OCI-LY1 (cell line): Measurements from ENCODE around the gene SLIT3.

Experiments used
- H2AFZ ChIP-seq: fragments of 200-600 bp; sonication (generic), shearing (Covaris generic); 2 replicates; pipeline ENCODE4 v1.6.0; 2014; ENCODE audit warnings: antibody characterized with exemption, mild to moderate bottlenecking, low read length
- H3F3A ChIP-seq: fragments of 200-600 bp; sonication (generic), shearing (Covaris generic); 2 replicates; pipeline ENCODE4 v1.6.0; 2014; ENCODE audit warnings: mild to moderate bottlenecking, antibody characterized with exemption, low read length, moderate library complexity; ENCODE audit not compliant: insufficient read depth
- H3K27ac ChIP-seq: fragments of 200-600 bp; sonication (generic); 2 replicates; pipeline ENCODE4 v1.5.1; 2014; ENCODE audit warnings: low read length, mixed run types, mild to moderate bottlenecking, low read depth; ENCODE audit not compliant: poor library complexity, severe bottlenecking
- H3K27me3 ChIP-seq: fragments of 200-600 bp; sonication (generic); 2 replicates; pipeline ENCODE4 v1.6.0; 2014; ENCODE audit warnings: antibody characterized with exemption, mild to moderate bottlenecking, low read length, moderate library complexity; ENCODE audit not compliant: insufficient read depth
- H3K36me3 ChIP-seq: fragments of 200-600 bp; sonication (generic); 2 replicates; pipeline ENCODE4 v1.6.1; 2014; ENCODE audit warnings: mild to moderate bottlenecking, antibody characterized with exemption, low read length, moderate library complexity, mixed read lengths; ENCODE audit not compliant: insufficient read depth
- H3K4me1 ChIP-seq: fragments of 200-600 bp; sonication (generic); 2 replicates; pipeline ENCODE4 v1.5.1; 2014; ENCODE audit warnings: mild to moderate bottlenecking, low read length, moderate library complexity; ENCODE audit not compliant: insufficient read depth, severe bottlenecking
- H3K4me2 ChIP-seq: fragments of 200-600 bp; sonication (generic), shearing (Covaris generic); 2 replicates; pipeline ENCODE4 v1.6.1; 2014; ENCODE audit warnings: low read length
- H3K4me3 ChIP-seq: fragments of 200-600 bp; sonication (generic); 2 replicates; pipeline ENCODE4 v1.5.1; 2014; ENCODE audit warnings: low read length, low read depth, mild to moderate bottlenecking, mixed read lengths; ENCODE audit not compliant: poor library complexity, severe bottlenecking
- H3K79me2 ChIP-seq: fragments of 200-600 bp; shearing (Covaris generic); 2 replicates; pipeline ENCODE4 v1.6.1; 2016; ENCODE audit warnings: mixed run types, low read length, mixed read lengths; ENCODE audit not compliant: insufficient read depth
- H3K9ac ChIP-seq: fragments of 200-600 bp; sonication (generic), shearing (Covaris generic); 2 replicates; pipeline ENCODE4 v1.6.1; 2014; ENCODE audit warnings: mild to moderate bottlenecking, low read length, mixed read lengths
- H3K9me2 ChIP-seq: fragments of 200-600 bp; sonication (generic), shearing (Covaris generic); 2 replicates; pipeline ENCODE4 v1.6.1; 2014; ENCODE audit warnings: low read depth, mild to moderate bottlenecking, low read length, mixed read lengths
- H3K9me3 ChIP-seq: fragments of 200-600 bp; shearing (Covaris generic); 2 replicates; pipeline ENCODE4 v1.6.1; 2014; ENCODE audit warnings: low read length, mixed read lengths
- H4K20me1 ChIP-seq: fragments of 200-600 bp; sonication (generic), shearing (Covaris generic); 2 replicates; pipeline ENCODE4 v1.6.0; 2016; ENCODE audit warnings: mild to moderate bottlenecking, low read length; ENCODE audit not compliant: insufficient read depth
- CTCF ChIP-seq: fragments of 200-600 bp; sonication (generic), shearing (Covaris generic); IDR thresholded peaks from 2 replicates; pipeline ENCODE4 v1.5.1; 2017; ENCODE audit warnings: mild to moderate bottlenecking, antibody characterized with exemption, low read length, moderate library complexity, mixed read lengths
- EZH2 ChIP-seq: fragments of 200-600 bp; sonication (generic), shearing (Covaris generic); IDR thresholded peaks from 2 replicates; pipeline ENCODE4 v1.8.0; 2017; ENCODE audit warnings: borderline replicate concordance, mixed run types, mild to moderate bottlenecking, antibody characterized with exemption, low read length, moderate library complexity, mixed read lengths

The SLIT3 gene

DNA sequence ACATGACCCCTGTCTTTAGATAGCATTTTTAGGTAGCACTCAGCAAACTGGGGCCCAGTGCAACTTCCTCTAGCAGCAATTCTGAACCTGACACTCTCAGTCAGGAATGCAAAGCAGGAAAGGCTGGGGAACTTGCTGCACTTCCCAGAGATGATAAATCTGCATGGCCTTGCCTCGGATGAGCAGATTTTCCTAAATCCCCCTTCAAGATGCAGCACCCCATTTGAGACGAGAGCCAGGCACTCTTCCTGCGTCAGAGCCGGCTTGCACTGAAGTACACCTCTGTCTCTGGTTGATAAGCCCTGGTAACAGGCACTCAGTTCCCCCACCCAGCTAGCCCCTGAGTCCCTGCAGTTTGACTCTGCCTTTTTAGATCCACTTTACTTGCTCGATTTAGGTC, 425.1 kb downstream of the SLIT3 start:
- no peaks in the 10 kb centered on the region for H3K4me1 ChIP-seq
- no peaks in the 10 kb centered on the region for H3K9me3 ChIP-seq
- TF ChIP-seq CTCF (no peak), EZH2 (no peak)
- no peaks in the 10 kb centered on the region for H3K79me2 ChIP-seq
- H3K27me3 ChIP-seq, result 0 out of 2 replicates have a peak, but pooled peaks cover 4% of the 10 kb centered on the region
- no peaks in the 10 kb centered on the region for H4K20me1 ChIP-seq
- H3K27ac ChIP-seq, result no peak overlapping the region
- H3F3A ChIP-seq, result no peaks in the 10 kb centered on the region
- no peaks in the 10 kb centered on the region for H3K36me3 ChIP-seq
- no peak overlapping the region for H3K9ac ChIP-seq
- no peak overlapping the region for H3K4me2 ChIP-seq
- no peak overlapping the region for H2AFZ ChIP-seq
- H3K4me3 ChIP-seq, result no peak overlapping the region
- no peaks in the 10 kb centered on the region for H3K9me2 ChIP-seq

DNA sequence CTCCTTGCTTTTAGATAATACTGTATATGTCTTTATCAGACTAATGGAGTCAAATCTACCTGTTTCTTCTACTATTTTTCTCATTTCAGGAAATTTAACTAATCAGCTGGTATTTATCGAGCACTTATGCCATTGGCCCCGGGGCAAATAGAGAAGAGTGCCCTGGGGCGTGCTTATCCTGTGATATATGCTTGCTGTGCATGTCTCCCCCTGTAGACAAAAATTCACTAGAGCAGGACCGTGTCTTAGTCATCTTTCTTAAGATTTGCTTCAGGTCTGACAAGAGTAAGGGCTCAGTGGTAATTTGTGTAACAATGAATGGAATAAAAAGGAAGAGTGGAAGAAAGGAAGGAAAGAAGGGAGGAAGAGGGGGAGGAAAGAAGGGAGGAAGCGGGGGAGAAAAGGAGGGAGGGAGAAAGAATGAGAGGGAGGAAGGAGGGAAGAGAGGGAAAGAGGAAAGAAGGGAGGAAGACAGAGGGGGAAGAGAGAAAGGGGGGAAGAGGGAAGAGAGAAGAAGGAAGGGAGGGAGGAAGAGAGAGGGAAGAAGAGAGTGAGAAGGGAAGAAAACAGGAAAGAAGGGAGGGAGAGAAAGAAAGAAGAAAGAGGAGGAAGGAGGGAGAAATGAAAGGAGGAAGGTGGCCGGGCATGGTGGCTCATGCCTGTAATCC, 426.1 kb downstream of the SLIT3 start:
- Histone ChIP-seq H3K27me3 (0 out of 2 replicates have a peak, but pooled peaks cover 4% of the 10 kb centered on the region), H3K4me2 (no peak overlapping the region), H3K9me2 (no peaks in the 10 kb centered on the region), H3K27ac (no peak overlapping the region), H3K4me1 (no peaks in the 10 kb centered on the region), H3K79me2 (no peaks in the 10 kb centered on the region), H3K4me3 (no peak overlapping the region), H3K9me3 (no peaks in the 10 kb centered on the region), H3K9ac (no peak overlapping the region), H3K36me3 (no peaks in the 10 kb centered on the region), H4K20me1 (no peaks in the 10 kb centered on the region), H3F3A (no peaks in the 10 kb centered on the region), H2AFZ (no peak overlapping the region)
- TF ChIP-seq EZH2, result no peak
- no peak; the same call in 1 of the 2 replicates for TF ChIP-seq CTCF

GRCh38 chr5:168872246-168872645, 428.7 kb downstream of the SLIT3 start:
- TF ChIP-seq EZH2 (no peak), CTCF (no peak)
- Histone ChIP-seq H4K20me1 (no peaks in the 10 kb centered on the region), H3K27me3 (no peaks in the 10 kb centered on the region), H3K4me1 (no peaks in the 10 kb centered on the region), H3F3A (no peaks in the 10 kb centered on the region), H3K4me2 (no peak overlapping the region), H3K9ac (no peak overlapping the region), H3K36me3 (no peaks in the 10 kb centered on the region), H3K79me2 (no peaks in the 10 kb centered on the region), H3K27ac (no peak overlapping the region), H3K9me3 (no peaks in the 10 kb centered on the region), H3K9me2 (no peaks in the 10 kb centered on the region), H2AFZ (no peak overlapping the region), H3K4me3 (no peak overlapping the region)
